Psoas muscle (tissue), 8 donors: Measurements from ENCODE around the gene VWC2L. TPM values are rescaled to one million over a fixed set of nuclear protein-coding genes. Genes with fewer than 3 reads are reported as not detected.

Experiments
- ATAC-seq, 4 donors: fragments of 200-7000 bp; cut with Tn5 transposase; one replicate each; pipeline ENCODE4 v1.9.1; 2020; ENCODE audit warnings: moderate library complexity in 3 of 4, mild to moderate bottlenecking in 2 of 4
- DNase-seq, 2 donors: peaks; one replicate each; pipeline ENCODE4 v3.0.0-alpha.2; 2020
- H3K27ac ChIP-seq: fragments of 200-600 bp; one replicate; pipeline ENCODE4 v1.8.0; 2022
- H3K27me3 ChIP-seq, 3 donors: fragments of 200-600 bp in 1 of 3; one replicate each; pipeline versions ENCODE4 v1.6.1 to v1.8.0; 2013 to 2022; ENCODE audit warnings: low read length in 2 of 3, mild to moderate bottlenecking in 2 of 3, moderate library complexity in 1 of 3; ENCODE audit not compliant: insufficient read depth in 3 of 3
- H3K36me3 ChIP-seq, 2 donors: fragments of 200-600 bp in 1 of 2; one replicate each; pipeline versions ENCODE4 v1.6.1 to v1.8.0; 2013 to 2022; ENCODE audit warnings: low read depth in 1 of 2, mild to moderate bottlenecking in 1 of 2, moderate library complexity in 1 of 2; ENCODE audit not compliant: insufficient read depth in 1 of 2
- H3K4me1 ChIP-seq: fragments of 200-600 bp; one replicate; pipeline ENCODE4 v1.8.0; 2022
- H3K4me3 ChIP-seq: fragments of 200-600 bp; one replicate; pipeline ENCODE4 v1.8.0; 2022; ENCODE audit warnings: mild to moderate bottlenecking
- H3K9me3 ChIP-seq: fragments of 200-600 bp; one replicate; pipeline ENCODE4 v1.8.0; 2022
- CTCF ChIP-seq: fragments of 200-600 bp; IDR thresholded peaks from one replicate; pipeline ENCODE4 v1.8.0; 2022; ENCODE audit warnings: antibody characterized with exemption
- WGBS, 3 donors: extraction: QIAGEN DNeasy Blood & Tissue Kit; methylation state at CpG; one replicate each; pipeline versions ENCODE4 v1.1.6 to v1.1.7; 2013; 5-methylcytosine and 5-hydroxymethylcytosine counted together
- intact Hi-C, 2 donors: fragments of 100-400 bp; cut with DNase I; formaldehyde crosslinking; loops; one replicate each; pipeline versions ENCODE4 v1.11.0 to v1.14.2; 2022
- polyA plus RNA-seq, 3 donors: library from polyadenylated mRNA; stranded (reverse); fragments of 200-250 nt; gene quantifications; one replicate each; pipeline ENCODE4 v1.2.3, GENCODE V29; 2013
- total RNA-seq, 4 donors: library from RNA; stranded (reverse); fragmentation: NEBNext Ultra II Directional in 2 of 4; extraction: Animal tissue kit (Norgen Biotek cat#: 25700) in 2 of 4; gene quantifications; one replicate each; pipeline versions ENCODE4 v1.2.1 to v1.2.4, GENCODE V29; 2021 to 2023
- donor health status: healthy with polysubstance abuse.
- donor health status: DM: no; HTN: no; CAD: no; lungs with moderate emphysema.
- donor health status: Bipolar disorder and iron deficiency.
- donor health status: healthy.
- donor health status: DM: yes; HTN: yes; CAD: no.
- donor health status: DM: no; HTN: no; CAD: no.
- donor health status: DM: no; HTN: no; CAD: no.
- donor health status: DM: yes; HTN: yes; CAD: no.

Gene VWC2L
- total and polyA plus RNA-seq, 7 donors, result 0.04 to 0.87 (median 0.51) TPM; not detected in 4

GRCh38 chr2:214514704-214515103 is 103.8 kb downstream of the VWC2L start:
- 11 to 15% (median 13%) methylated on average over 1 of the region's 1 CpG for WGBS, 3 donors
- TF ChIP-seq CTCF, result no peak
- H3K27ac ChIP-seq, result no peak overlapping the region
- no peaks in the 10 kb centered on the region for H3K36me3 ChIP-seq
- intact Hi-C loops, result no loop called here
- H3K27me3 ChIP-seq, result no peaks in the 10 kb centered on the region
- no peaks in the 10 kb centered on the region for H3K9me3 ChIP-seq
- DNase-seq, result no peak
- no peaks in the 10 kb centered on the region for H3K4me1 ChIP-seq
- no peak for ATAC-seq
- no peak overlapping the region for H3K4me3 ChIP-seq

- Histone ChIP-seq H3K4me1 (no peaks in the 10 kb centered on the region), H3K27ac (no peak overlapping the region), H3K27me3 (no peaks in the 10 kb centered on the region), H3K9me3 (no peaks in the 10 kb centered on the region), H3K4me3 (no peak overlapping the region), H3K36me3 (no peaks in the 10 kb centered on the region)
- TF ChIP-seq CTCF, result no peak
- 12 to 15% (median 15%) methylated on average over 4 of the region's 4 CpGs for WGBS, 3 donors
- intact Hi-C loops, result no loop called here
- no peak for DNase-seq
- no peak for ATAC-seq
These were observed 104.3 kb downstream of the VWC2L start for GRCh38 chr2:214515111-214515510.

GRCh38 chr2:214519258-214519818 is 108.5 kb downstream of the VWC2L start:
- Histone ChIP-seq H3K27me3 (no peaks in the 10 kb centered on the region), H3K9me3 (no peaks in the 10 kb centered on the region), H3K4me1 (no peaks in the 10 kb centered on the region), H3K27ac (no peak overlapping the region), H3K36me3 (no peaks in the 10 kb centered on the region), H3K4me3 (no peak overlapping the region)
- WGBS, 3 donors, result 88 to 92% (median 88%) methylated on average over 5 of the region's 5 CpGs
- intact Hi-C loops, result no loop called here
- ATAC-seq (no peak), DNase-seq (no peak)
- no peak for TF ChIP-seq CTCF

- H3K36me3 ChIP-seq, result no peaks in the 10 kb centered on the region
- TF ChIP-seq CTCF, result no peak
- no peaks in the 10 kb centered on the region for H3K9me3 ChIP-seq
- H3K27me3 ChIP-seq, result no peaks in the 10 kb centered on the region
- H3K27ac ChIP-seq, result no peak overlapping the region
- 80 to 84% (median 83%) methylated on average over 5 of the region's 5 CpGs for WGBS, 3 donors
- H3K4me1 ChIP-seq, result no peaks in the 10 kb centered on the region
- no peak for DNase-seq
- intact Hi-C loops, result no loop called here
- no peak overlapping the region for H3K4me3 ChIP-seq
- no peak for ATAC-seq
These were observed 118.2 kb downstream of the VWC2L start for GRCh38 chr2:214529021-214529420.

- intact Hi-C loops, result no loop called here
- ATAC-seq (no peak), DNase-seq (no peak)
- H3K27me3 ChIP-seq, result no peaks in the 10 kb centered on the region
- no peaks in the 10 kb centered on the region for H3K4me1 ChIP-seq
- no peaks in the 10 kb centered on the region for H3K9me3 ChIP-seq
- no peak for TF ChIP-seq CTCF
- no peak overlapping the region for H3K4me3 ChIP-seq
- no peak overlapping the region for H3K27ac ChIP-seq
- H3K36me3 ChIP-seq, result no peaks in the 10 kb centered on the region
- 88 to 91% (median 90%) methylated on average over 6 of the region's 6 CpGs for WGBS, 3 donors
These were observed 118.7 kb downstream of the VWC2L start for GRCh38 chr2:214529514-214529913.
